ENCODE results near the gene PEPD.

Gene PEPD

GRCh38 chr19:33374236-33374714 is 147.3 kb downstream of the PEPD start:
- DNase-seq, result peak; percentile 66
- TF ChIP-seq EZH2 (optimal IDR thresholded peaks at IDR 0.05; ENCODE audit: low read depth, low read length), result no peak
- TF ChIP-seq CTCF (IDR thresholded peaks at IDR 0.05; ENCODE audit: low read length), result peak; percentile 18; the same call in 1 of the 2 replicates
- TF ChIP-seq EZH2phosphoT487 (IDR thresholded peaks at IDR 0.05; ENCODE audit: low read length), result no peak
- Histone ChIP-seq H3F3A (ENCODE audit: insufficient read depth, low read length) (peaks cover 10% of the 10 kb centered on the region), H4K20me1 (ENCODE audit: insufficient read depth, low read length) (peaks cover 18% of the 10 kb centered on the region), H3K79me2 (ENCODE audit: low read length) (peaks cover 53% of the 10 kb centered on the region), H3K9me3 (replicated peaks; ENCODE audit: insufficient read depth, low read length) (no peaks in the 10 kb centered on the region), H3K27me3 (replicated peaks; ENCODE audit: insufficient read depth, low read length) (no peaks in the 10 kb centered on the region), H3K27ac (ENCODE audit: low read length) (peak overlapping the region; percentile 30; the same call in 1 of the 2 replicates), H3K9me2 (replicated peaks; ENCODE audit: insufficient read depth, low read length) (no peaks in the 10 kb centered on the region), H3K4me3 (ENCODE audit: low read length) (peak overlapping the region; percentile 77), H2AFZ (ENCODE audit: low read length) (peak overlapping the region; percentile 36; the same call in 1 of the 2 replicates), H3K36me3 (replicated peaks; ENCODE audit: insufficient read depth, low read length) (peaks cover 2% of the 10 kb centered on the region; the same call in 1 of the 2 replicates), H3K4me1 (ENCODE audit: low read length) (peaks cover 4% of the 10 kb centered on the region; the same call in 1 of the 2 replicates), H3K4me2 (ENCODE audit: low read depth, low read length) (peak overlapping the region; percentile 88), H3K9ac (ENCODE audit: low read length) (peak overlapping the region; percentile 61)

DNA sequence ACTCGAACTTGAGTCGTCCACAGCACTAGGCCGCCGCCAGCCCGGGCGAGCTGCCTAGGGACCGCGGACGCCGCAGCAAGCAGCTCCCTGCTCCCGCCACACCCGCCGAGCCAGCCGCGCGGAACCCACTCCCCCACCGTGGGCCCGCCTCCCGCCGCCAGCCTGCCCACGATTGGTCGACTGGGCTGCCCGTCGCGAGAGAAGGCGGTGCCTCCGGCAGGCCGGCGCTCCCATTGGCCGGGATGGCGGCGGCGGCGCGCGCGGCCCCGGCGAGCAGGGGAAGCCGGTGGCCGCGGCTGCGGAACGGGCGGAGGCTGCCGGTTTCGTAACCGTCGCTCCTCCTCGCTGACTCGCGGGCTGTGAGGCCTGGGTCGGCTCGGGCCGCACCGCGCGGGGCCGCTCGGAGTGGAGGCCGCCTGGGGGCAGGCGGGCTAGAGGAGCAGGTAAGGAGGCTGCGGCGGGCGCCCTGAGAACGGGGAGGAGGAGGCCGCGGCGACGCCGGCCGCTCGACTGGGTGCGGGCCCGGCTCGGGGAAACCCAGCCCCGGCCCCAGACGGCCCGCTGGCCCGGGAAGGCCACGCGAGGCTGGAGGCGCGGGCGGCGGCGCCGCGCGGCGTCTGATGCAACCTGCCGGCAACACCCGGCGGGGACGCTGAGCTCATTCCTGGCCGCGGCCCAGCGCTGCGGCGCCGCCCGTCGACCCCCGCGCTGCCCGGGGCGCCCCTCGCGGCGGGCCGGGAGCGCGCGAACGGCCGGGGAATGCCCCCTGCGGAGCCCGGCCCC is 147.9 kb downstream of the PEPD start, which contains the start of gene CEBPG:
CEBPG (plus strand) TSS at position 257 of the 783 bp plus-strand sequence. CDS start 5,531 bp downstream, outside the sequence.
- Histone ChIP-seq H3K9me2 (replicated peaks; ENCODE audit: insufficient read depth, low read length) (no peaks in the 10 kb centered on the region), H3K27me3 (replicated peaks; ENCODE audit: insufficient read depth, low read length) (no peaks in the 10 kb centered on the region), H3K4me1 (ENCODE audit: low read length) (peaks cover 4% of the 10 kb centered on the region; the same call in 1 of the 2 replicates), H2AFZ (ENCODE audit: low read length) (peak within 1 kb of the TSS; percentile 72), H3K36me3 (replicated peaks; ENCODE audit: insufficient read depth, low read length) (no peaks in the 10 kb centered on the region), H3K9me3 (replicated peaks; ENCODE audit: insufficient read depth, low read length) (no peaks in the 10 kb centered on the region), H3K4me3 (ENCODE audit: low read length) (peak within 1 kb of the TSS; percentile 79), H3K4me2 (ENCODE audit: low read depth, low read length) (peak within 1 kb of the TSS; percentile 88), H3F3A (ENCODE audit: insufficient read depth, low read length) (peaks cover 10% of the 10 kb centered on the region), H3K9ac (ENCODE audit: low read length) (peak within 1 kb of the TSS; percentile 83), H4K20me1 (ENCODE audit: insufficient read depth, low read length) (peaks cover 18% of the 10 kb centered on the region), H3K27ac (ENCODE audit: low read length) (peak within 1 kb of the TSS; percentile 79), H3K79me2 (ENCODE audit: low read length) (peaks cover 46% of the 10 kb centered on the region)
- peak; percentile 88 for DNase-seq
- TF ChIP-seq EZH2phosphoT487 (IDR thresholded peaks at IDR 0.05; ENCODE audit: low read length) (no peak), EZH2 (optimal IDR thresholded peaks at IDR 0.05; ENCODE audit: low read depth, low read length) (no peak)

GRCh38 chr19:33370783-33371182 is 150.8 kb downstream of the PEPD start:
- Histone ChIP-seq H3K4me1 (ENCODE audit: low read length) (peaks cover 4% of the 10 kb centered on the region; the same call in 1 of the 2 replicates), H3K9ac (ENCODE audit: low read length) (no peak overlapping the region), H3K27me3 (replicated peaks; ENCODE audit: insufficient read depth, low read length) (peaks cover 7% of the 10 kb centered on the region; the same call in 1 of the 2 replicates), H3F3A (ENCODE audit: insufficient read depth, low read length) (peaks cover 10% of the 10 kb centered on the region), H3K9me3 (replicated peaks; ENCODE audit: insufficient read depth, low read length) (no peaks in the 10 kb centered on the region), H3K36me3 (replicated peaks; ENCODE audit: insufficient read depth, low read length) (no peaks in the 10 kb centered on the region), H3K9me2 (replicated peaks; ENCODE audit: insufficient read depth, low read length) (no peaks in the 10 kb centered on the region), H3K4me2 (ENCODE audit: low read depth, low read length) (no peak overlapping the region), H3K4me3 (ENCODE audit: low read length) (no peak overlapping the region), H3K79me2 (ENCODE audit: low read length) (peaks cover 18% of the 10 kb centered on the region), H2AFZ (ENCODE audit: low read length) (no peak overlapping the region), H3K27ac (ENCODE audit: low read length) (no peak overlapping the region), H4K20me1 (ENCODE audit: insufficient read depth, low read length) (peaks cover 10% of the 10 kb centered on the region)
- no peak for DNase-seq
- TF ChIP-seq CTCF (IDR thresholded peaks at IDR 0.05; ENCODE audit: low read length) (no peak), EZH2 (optimal IDR thresholded peaks at IDR 0.05; ENCODE audit: low read depth, low read length) (no peak), EZH2phosphoT487 (IDR thresholded peaks at IDR 0.05; ENCODE audit: low read length) (no peak)
